GM23338 (cell line): ENCODE results near the gene COL9A3. TPM values are rescaled to one million over a fixed set of nuclear protein-coding genes. Genes with fewer than 3 reads are reported as not detected.

Experiments used
- ATAC-seq: fragments of 200-7000 bp; cut with Tn5 transposase; 3 replicates; pipeline ENCODE4 v1.9.1; 2020
- DNase-seq: peaks from one replicate; pipeline ENCODE4 v3.0.0-alpha.2; 2015; ENCODE audit warnings: low spot score
- H2AFZ ChIP-seq: fragments of 200-600 bp; sonication (generic); 2 replicates; pipeline ENCODE4 v1.8.0; 2016; ENCODE audit warnings: antibody characterized with exemption, mild to moderate bottlenecking, moderate library complexity
- H3F3A ChIP-seq: fragments of 200-600 bp; sonication (generic); replicated peaks from 2 replicates; pipeline ENCODE4 v1.8.0; 2017; ENCODE audit warnings: antibody characterized with exemption, mixed run types, low read depth
- H3K27ac ChIP-seq: fragments of 200-600 bp; sonication (generic); 2 replicates; pipeline ENCODE4 v1.6.1; 2016; ENCODE audit warnings: low read depth
- H3K27me3 ChIP-seq: fragments of 200-600 bp; sonication (generic); 2 replicates; pipeline ENCODE4 v1.8.0; 2016; ENCODE audit warnings: mild to moderate bottlenecking, mixed run types, moderate library complexity; ENCODE audit not compliant: insufficient read depth
- H3K36me3 ChIP-seq: fragments of 200-600 bp; sonication (generic); 2 replicates; pipeline ENCODE4 v1.8.0; 2016; ENCODE audit warnings: mild to moderate bottlenecking; ENCODE audit not compliant: insufficient read depth
- H3K4me1 ChIP-seq: fragments of 200-600 bp; sonication (generic); 2 replicates; pipeline ENCODE4 v1.8.0; 2016; ENCODE audit warnings: mild to moderate bottlenecking, moderate library complexity; ENCODE audit not compliant: insufficient read depth
- H3K4me2 ChIP-seq: fragments of 200-600 bp; sonication (generic); 2 replicates; pipeline ENCODE4 v1.7.1; 2017; ENCODE audit warnings: mixed run types
- H3K4me3 ChIP-seq: fragments of 200-600 bp; sonication (generic); 2 replicates; pipeline ENCODE4 v1.6.1; 2016; ENCODE audit warnings: mixed run types
- H3K79me2 ChIP-seq: fragments of 200-600 bp; sonication (generic); replicated peaks from 2 replicates; pipeline ENCODE4 v1.8.0; 2017; ENCODE audit warnings: mild to moderate bottlenecking; ENCODE audit not compliant: insufficient read depth
- H3K9me2 ChIP-seq: fragments of 200-600 bp; sonication (generic); 2 replicates; pipeline ENCODE4 v1.8.0; 2017; ENCODE audit not compliant: insufficient read depth
- H4K20me1 ChIP-seq: fragments of 200-600 bp; sonication (generic); replicated peaks from 2 replicates; pipeline ENCODE4 v1.8.0; 2017; ENCODE audit warnings: mild to moderate bottlenecking; ENCODE audit not compliant: insufficient read depth
- H3K27ac Mint-ChIP-seq: 2 replicates; pipeline ENCODE4 v1.8.0; 2020; ENCODE audit warnings: inconsistent platforms, mild to moderate bottlenecking, moderate library complexity, mixed read lengths
- H3K27me3 Mint-ChIP-seq: 3 replicates; pipeline ENCODE4 v1.8.0; 2022; ENCODE audit warnings: low read depth, mild to moderate bottlenecking, moderate library complexity, mixed read lengths, inconsistent platforms; ENCODE audit not compliant: insufficient read depth, poor library complexity
- H3K36me3 Mint-ChIP-seq: 3 replicates; pipeline ENCODE4 v1.8.0; 2021; ENCODE audit warnings: low read depth, mild to moderate bottlenecking, inconsistent platforms, moderate library complexity, mixed read lengths
- H3K4me1 Mint-ChIP-seq: 3 replicates; pipeline ENCODE4 v1.8.0; 2020; ENCODE audit warnings: mild to moderate bottlenecking, inconsistent platforms, mixed read lengths
- H3K4me3 Mint-ChIP-seq: 3 replicates; pipeline ENCODE4 v1.8.0; 2021; ENCODE audit warnings: moderate library complexity, mild to moderate bottlenecking, inconsistent platforms, mixed read lengths
- H3K9me3 Mint-ChIP-seq: 3 replicates; pipeline ENCODE4 v1.8.0; 2020; ENCODE audit warnings: moderate library complexity, mild to moderate bottlenecking, inconsistent platforms, mixed read lengths
- CTCF ChIP-seq, 2 experiments: fragments of 200-600 bp in 1 of 2; sonication (generic) in 1 of 2; conservative IDR thresholded peaks; 2 replicates each; pipeline versions ENCODE4 v1.5.1 to v1.6.1; 2016 to 2017; ENCODE audit warnings: antibody characterized with exemption in 2 of 2, low read depth in 2 of 2, mild to moderate bottlenecking in 2 of 2, moderate library complexity in 1 of 2
- EZH2 ChIP-seq: fragments of 200-600 bp; sonication (generic); IDR thresholded peaks from one replicate; pipeline ENCODE4 v1.8.0; 2017; ENCODE audit warnings: antibody characterized with exemption, mild to moderate bottlenecking, low read depth; ENCODE audit not compliant: unreplicated experiment
- EZH2phosphoT487 ChIP-seq: fragments of 200-600 bp; sonication (generic); IDR thresholded peaks from one replicate; pipeline ENCODE4 v1.8.1; 2018; ENCODE audit warnings: antibody characterized with exemption; ENCODE audit not compliant: unreplicated experiment
- JUNB ChIP-seq: IDR thresholded peaks from one replicate; pipeline ENCODE4 v1.6.1; 2016; ENCODE audit warnings: antibody characterized with exemption; ENCODE audit not compliant: unreplicated experiment
- NANOG ChIP-seq: IDR thresholded peaks from 2 replicates; pipeline ENCODE4 v1.6.1; 2016; ENCODE audit warnings: antibody characterized with exemption, borderline replicate concordance
- POLR2AphosphoS5 ChIP-seq: IDR thresholded peaks from 2 replicates; pipeline ENCODE4 v1.6.1; 2016; ENCODE audit warnings: antibody characterized with exemption, low read depth
- REST ChIP-seq: IDR thresholded peaks from one replicate; pipeline ENCODE4 v1.6.1; 2018; ENCODE audit warnings: antibody characterized with exemption; ENCODE audit not compliant: unreplicated experiment
- STAT1 ChIP-seq: IDR thresholded peaks from one replicate; pipeline ENCODE4 v1.6.1; 2016; ENCODE audit warnings: antibody characterized with exemption; ENCODE audit not compliant: unreplicated experiment
- ZNF114 ChIP-seq: fragments of 250-450 bp; sonication (Bioruptor Pico); IDR thresholded peaks from 2 replicates; pipeline ENCODE4 v1.5.0; 2020; ENCODE audit warnings: mild to moderate bottlenecking, moderate library complexity
- ZNF462 ChIP-seq: fragments of 250-450 bp; sonication (Bioruptor Pico); IDR thresholded peaks from 2 replicates; pipeline ENCODE4 v1.5.0; 2020; ENCODE audit warnings: mild to moderate bottlenecking, moderate library complexity
- polyA plus RNA-seq: library from polyadenylated mRNA; unstranded; fragments of >200 nt; fragmentation: Nextera tagmentation; extraction: Ambion mirVana; gene quantifications from 2 replicates; pipeline ENCODE4 v1.2.1, GENCODE V29; 2016
- total RNA-seq: library from RNA; depleted of rRNA; stranded (reverse); fragments of >200 nt; shearing (Covaris generic); gene quantifications from 2 replicates; pipeline ENCODE4 v1.2.3, GENCODE V29; 2014

The COL9A3 gene
- total and polyA plus RNA-seq, 2 experiments from 2014 or later = 74.9 to 113 TPM

GRCh38 chr20:62778601-62779416 is 38.0 kb upstream of the COL9A3 start:
- Mint-ChIP-seq H3K9me3 (no peaks in the 10 kb centered on the region), H3K27me3 (peaks cover 7% of the 10 kb centered on the region), H3K27ac (no peak overlapping the region), H3K36me3 (no peaks in the 10 kb centered on the region), H3K4me3 (no peak overlapping the region), H3K4me1 (peaks cover 12% of the 10 kb centered on the region)
- Histone ChIP-seq H4K20me1 (no peaks in the 10 kb centered on the region), H3K27ac (no peak overlapping the region), H3K9me2 (no peaks in the 10 kb centered on the region), H3K27me3 (no peaks in the 10 kb centered on the region), H3K4me2 (no peak overlapping the region), H3K4me1 (no peaks in the 10 kb centered on the region; the same call in 1 of the 2 replicates), H3F3A (0 out of 2 replicates have a peak, but pooled peaks cover 2% of the 10 kb centered on the region), H3K4me3 (no peak overlapping the region), H3K36me3 (no peaks in the 10 kb centered on the region), H3K79me2 (no peaks in the 10 kb centered on the region), H2AFZ (no peak overlapping the region; the same call in 1 of the 2 replicates)
- TF ChIP-seq NANOG = no peak
- TF ChIP-seq EZH2 = no peak
- peak; percentile 18 to 50; a peak in 2 of 4 replicates for TF ChIP-seq CTCF (conservative IDR thresholded peaks at IDR 0.05; ENCODE audit: low read depth in 2 of 2)
- TF ChIP-seq REST = no peak
- TF ChIP-seq EZH2phosphoT487 = no peak
- TF ChIP-seq JUNB = no peak
- ATAC-seq (peak; percentile 63), DNase-seq (peak; percentile 73)

- Histone ChIP-seq H3K9me2 (no peaks in the 10 kb centered on the region), H3K27ac (no peak overlapping the region), H3K4me3 (no peak overlapping the region), H3K36me3 (no peaks in the 10 kb centered on the region), H4K20me1 (no peaks in the 10 kb centered on the region), H3K27me3 (no peaks in the 10 kb centered on the region), H3K4me1 (no peaks in the 10 kb centered on the region; the same call in 1 of the 2 replicates), H2AFZ (no peak overlapping the region; the same call in 1 of the 2 replicates), H3K79me2 (no peaks in the 10 kb centered on the region), H3F3A (0 out of 2 replicates have a peak, but pooled peaks cover 2% of the 10 kb centered on the region), H3K4me2 (no peak overlapping the region)
- peaks cover 7% of the 10 kb centered on the region for H3K27me3 Mint-ChIP-seq
- H3K27ac Mint-ChIP-seq = no peak overlapping the region
- H3K36me3 Mint-ChIP-seq = no peaks in the 10 kb centered on the region
- no peak overlapping the region for H3K4me3 Mint-ChIP-seq
- H3K4me1 Mint-ChIP-seq = peaks cover 12% of the 10 kb centered on the region
- ATAC-seq (no peak), DNase-seq (no peak)
- H3K9me3 Mint-ChIP-seq = no peaks in the 10 kb centered on the region
- TF ChIP-seq ZNF462 (CRISPR knock-in tag) (no peak), POLR2AphosphoS5 (no peak), ZNF114 (CRISPR knock-in tag) (no peak), STAT1 (no peak)
These were observed 37.5 kb upstream of the COL9A3 start for GRCh38 chr20:62779417-62779685.
